Cardiac ventricle fibroblast (primary cell): ENCODE measurements around the gene PDZD7. TPM values are rescaled to one million over a fixed set of nuclear protein-coding genes. Genes with fewer than 3 reads are reported as not detected.

Experiments
- total RNA-seq: library from RNA; depleted of rRNA; stranded (reverse); fragments of >200 nt; gene quantifications from 2 replicates; pipeline ENCODE4 v1.2.3, GENCODE V29; 2015

Gene PDZD7
- 0.06 and 1.4 TPM in 2 replicates for total RNA-seq

DNA sequence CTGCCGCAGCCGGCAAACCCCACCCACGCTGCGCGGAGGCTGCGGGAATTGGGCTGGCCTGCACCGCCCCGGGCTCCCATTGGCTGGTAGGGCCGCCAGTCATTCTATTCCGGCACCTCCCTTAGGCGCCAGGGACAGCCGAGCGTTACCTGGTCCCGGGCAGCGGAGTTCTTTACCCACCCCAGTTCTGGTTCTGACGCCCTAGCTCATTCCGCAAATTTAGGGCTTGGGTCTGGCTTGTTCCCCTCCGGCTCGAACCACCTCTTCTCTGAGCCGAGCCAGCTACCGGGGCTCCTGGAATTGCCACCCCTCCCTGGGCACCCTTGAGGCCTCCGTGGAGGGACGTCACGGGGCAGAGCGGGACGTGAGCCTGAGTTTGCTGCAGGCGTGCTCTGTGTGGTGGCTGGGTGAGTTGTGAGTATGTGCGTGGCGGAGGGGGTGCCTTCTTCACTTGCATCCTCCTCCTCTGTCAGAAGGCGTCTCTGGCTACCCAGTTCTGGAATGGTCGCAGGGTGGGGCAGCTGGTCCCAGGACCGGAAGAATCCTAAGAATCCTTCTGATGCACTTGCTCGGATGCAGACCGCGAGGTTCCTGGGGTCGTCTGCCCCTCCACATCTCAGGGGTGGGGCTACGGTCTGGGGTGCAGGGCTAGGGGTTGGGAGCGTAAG is at the start of gene PDZD7, which contains the start of gene SFXN3:
PDZD7 (minus strand) TSS at position 2 of the 668 bp plus-strand sequence. CDS start 910 bp downstream, outside the sequence.
SFXN3 (plus strand) TSS at position 107 of the 668 bp plus-strand sequence. CDS start 3,461 bp downstream, outside the sequence.

DNA sequence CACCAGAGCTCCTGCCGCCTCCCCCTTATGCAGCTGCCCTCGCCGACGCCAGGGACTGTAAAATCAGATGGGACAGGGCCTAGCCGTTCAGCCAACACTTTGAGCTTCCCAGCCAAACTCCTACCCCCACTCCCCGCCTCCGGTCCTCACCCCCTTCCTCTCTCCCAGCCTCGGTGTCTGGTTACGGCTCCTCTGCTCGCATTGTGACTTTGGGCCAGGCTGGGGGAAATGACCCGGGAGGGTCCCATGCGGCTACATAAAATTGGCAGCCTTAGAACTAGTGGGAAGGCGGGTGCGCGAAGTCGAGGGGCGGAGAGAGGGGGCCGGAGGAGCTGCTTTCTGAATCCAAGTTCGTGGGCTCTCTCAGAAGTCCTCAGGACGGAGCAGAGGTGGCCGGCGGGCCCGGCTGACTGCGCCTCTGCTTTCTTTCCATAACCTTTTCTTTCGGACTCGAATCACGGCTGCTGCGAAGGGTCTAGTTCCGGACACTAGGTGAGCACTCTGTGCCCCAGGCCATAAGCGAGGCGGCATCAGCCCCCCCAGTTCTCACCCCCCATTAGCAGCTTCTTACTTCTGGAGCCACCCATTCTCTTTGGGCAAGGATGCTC is 30.8 kb upstream of the PDZD7 start, which contains the start of gene KAZALD1:
KAZALD1 (plus strand) TSS at position 366 of the 608 bp plus-strand sequence. CDS start 604 bp downstream, outside the sequence.

DNA sequence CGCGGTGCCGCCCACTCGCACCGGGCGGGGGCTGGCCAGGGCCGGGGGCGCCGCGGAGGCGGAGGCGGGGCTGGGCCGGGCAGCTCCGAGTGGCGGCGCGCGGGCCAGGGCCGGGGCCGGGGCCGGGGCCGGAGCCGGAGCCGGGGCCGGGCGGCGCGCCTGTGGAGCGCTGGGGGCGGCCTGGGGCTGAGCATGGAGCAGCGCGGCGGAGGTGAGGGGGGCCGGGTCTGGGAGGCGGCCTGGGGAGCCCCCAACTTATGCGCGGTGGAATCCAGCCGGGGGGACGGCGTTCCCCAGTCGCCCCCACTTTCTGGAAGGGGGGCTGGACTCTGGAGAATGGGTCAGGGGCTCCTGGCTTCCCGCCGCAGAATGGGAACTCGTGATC is 31.2 kb downstream of the PDZD7 start, which contains the start of gene LZTS2:
LZTS2 (plus strand) TSS at position 67 of the 385 bp plus-strand sequence. CDS start 2,731 bp downstream, outside the sequence.

DNA sequence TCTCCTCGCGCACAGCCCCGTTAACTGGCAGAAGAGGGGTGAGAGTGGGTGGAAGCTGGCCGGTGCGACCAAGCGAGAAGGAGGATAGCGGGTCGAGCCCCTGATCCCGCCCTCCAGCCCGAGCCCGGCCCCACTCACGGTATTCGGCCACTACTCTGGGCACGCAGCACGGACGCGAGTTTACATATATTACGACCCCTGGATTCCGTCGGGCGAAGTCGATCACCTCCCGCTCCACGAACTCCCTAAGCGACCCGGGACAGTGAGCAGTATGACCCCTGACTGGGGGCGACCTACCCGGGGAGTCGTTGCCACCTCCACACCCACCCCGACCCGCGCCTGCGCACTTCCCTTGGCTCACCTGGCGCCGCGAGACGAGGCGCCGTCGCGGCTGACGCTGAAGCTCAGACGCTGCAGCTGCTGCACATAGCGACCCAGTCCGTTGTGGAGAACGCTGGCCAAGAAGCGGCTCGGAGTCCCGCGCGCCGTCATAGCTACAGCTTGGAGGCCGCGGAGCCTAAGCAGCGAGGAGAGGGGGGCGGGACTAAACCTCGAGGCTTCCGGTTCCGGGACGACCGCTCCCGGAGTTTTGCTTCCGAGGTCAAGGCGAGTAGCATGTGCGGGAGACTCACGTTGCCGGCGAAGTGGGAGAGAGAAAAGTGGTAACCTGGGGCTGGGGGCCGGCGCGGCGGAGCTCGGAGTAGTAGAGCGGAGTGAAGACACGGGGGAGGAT is 43.8 kb downstream of the PDZD7 start, which contains the start of the genes MRPL43 and TWNK:
MRPL43 (minus strand) TSS at position 546 of the 733 bp plus-strand sequence; CDS start at position 492, 54 bp downstream.
TWNK (plus strand) TSS at position 592 of the 733 bp plus-strand sequence. CDS start 668 bp downstream, outside the sequence.

DNA sequence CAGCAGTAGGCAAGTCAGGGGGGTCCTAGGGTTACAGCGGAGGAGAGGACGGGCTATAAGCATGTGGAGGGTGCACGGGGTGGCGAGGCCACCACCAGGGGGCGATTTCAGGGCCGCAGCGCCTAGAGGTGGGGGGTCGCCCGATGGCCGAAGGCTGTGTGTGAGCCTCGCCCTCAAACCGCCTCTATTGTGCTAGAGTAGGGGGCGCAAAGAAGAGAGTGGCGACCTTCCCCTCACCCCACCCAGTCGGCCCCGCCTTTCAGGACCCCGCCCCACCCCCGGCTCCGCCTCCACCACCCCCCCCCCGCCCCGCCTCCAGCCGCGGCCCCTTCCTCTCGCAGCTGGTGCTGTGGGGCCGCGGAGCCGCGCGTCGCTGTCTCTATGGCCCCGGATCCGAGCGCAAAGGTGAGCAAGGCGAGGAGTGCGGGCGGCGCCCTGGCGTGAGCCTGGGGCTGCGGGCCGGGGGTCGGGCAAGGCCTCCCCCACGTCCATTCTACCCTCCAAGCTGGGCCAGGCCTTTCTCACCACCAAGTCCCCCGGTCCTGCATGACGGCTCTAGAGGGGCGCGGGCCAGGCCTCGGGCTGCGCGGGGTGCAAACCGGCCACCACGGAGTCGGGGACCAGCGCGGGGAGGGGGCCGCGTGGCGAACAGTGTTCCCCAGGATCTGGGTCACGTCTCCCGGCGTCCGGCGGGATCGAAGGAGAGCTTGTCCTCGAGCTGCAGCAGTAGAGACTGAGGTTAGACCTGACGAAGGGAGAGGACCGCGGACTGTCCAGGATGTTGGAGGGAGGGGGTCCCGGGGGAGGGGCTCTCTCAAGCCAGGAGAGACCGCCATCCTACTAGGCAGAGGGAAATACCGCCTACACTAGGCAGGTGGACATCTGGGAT is 61.5 kb downstream of the PDZD7 start, which contains the start of gene SEMA4G:
SEMA4G (plus strand) TSS at position 318 of the 889 bp plus-strand sequence. CDS start 3,409 bp downstream, outside the sequence.

Other genes starting within 250 kb of the PDZD7 start
- 14.1 and 14.5 TPM in 2 replicates for gene SLF2, start 118.2 kb downstream of the PDZD7 start, total RNA-seq
- gene SEMA4G, start 61.6 kb downstream of the PDZD7 start, total RNA-seq: 0.94 and 1.8 TPM in 2 replicates
- 58.3 and 76.3 TPM in 2 replicates for gene MRPL43, start 43.6 kb downstream of the PDZD7 start, total RNA-seq
- 7.0 and 9.9 TPM in 2 replicates for gene TWNK, start 43.6 kb downstream of the PDZD7 start, total RNA-seq
- 68.6 and 89.0 TPM in 2 replicates for gene LZTS2, start 31.3 kb downstream of the PDZD7 start, total RNA-seq
- 26.9 and 32.9 TPM in 2 replicates for gene SFXN3, start 105 bp upstream of the PDZD7 start, total RNA-seq
- gene KAZALD1, start 30.9 kb upstream of the PDZD7 start, total RNA-seq: 23.5 and 25.0 TPM in 2 replicates
- not detected in 2 replicates for gene TLX1, start 100.2 kb upstream of the PDZD7 start, total RNA-seq
- gene LBX1, start 198.3 kb upstream of the PDZD7 start, total RNA-seq: not detected in 2 replicates